WTC11 (cell line): ENCODE measurements around the gene TAF4. TPM values are rescaled to one million over a fixed set of nuclear protein-coding genes. Genes with fewer than 3 reads are reported as not detected.

ENCODE experiments used
- ATAC-seq: fragments of 200-7000 bp; cut with Tn5 transposase; 2 replicates; pipeline ENCODE4 v1.10.0; 2021; ENCODE audit warnings: mild to moderate bottlenecking, moderate library complexity
- CTCF ChIA-PET: fragments of 300-600 bp; sonication (Branson Sonifier 250); formaldehyde crosslinking; loops from one replicate; lab custom pipeline; 2021; ENCODE audit warnings: antibody characterized with exemption; lab: Charles Lee
- POLR2A ChIA-PET: fragments of 350-600 bp; sonication (Branson Sonifier 250); formaldehyde crosslinking; loops from one replicate; lab custom pipeline; 2021; ENCODE audit warnings: antibody characterized with exemption; lab: Charles Lee
- DNase-seq: peaks from one replicate; pipeline ENCODE4 v3.0.0; 2021; ENCODE audit warnings: low spot score
- H3K27ac Mint-ChIP-seq: 2 replicates; pipeline ENCODE4 v1.8.0; 2021; ENCODE audit warnings: mixed read lengths
- H3K27me3 Mint-ChIP-seq: 2 replicates; pipeline ENCODE4 v1.8.0; 2021; ENCODE audit warnings: low read depth, mild to moderate bottlenecking, moderate library complexity, mixed read lengths
- H3K36me3 Mint-ChIP-seq: 2 replicates; pipeline ENCODE4 v1.8.0; 2021; ENCODE audit warnings: mixed read lengths
- H3K4me1 Mint-ChIP-seq: 2 replicates; pipeline ENCODE4 v1.8.0; 2022; ENCODE audit warnings: mixed read lengths
- H3K4me3 Mint-ChIP-seq: 2 replicates; pipeline ENCODE4 v1.8.0; 2021; ENCODE audit warnings: mild to moderate bottlenecking, moderate library complexity, mixed read lengths
- H3K9me3 Mint-ChIP-seq: 2 replicates; pipeline ENCODE4 v1.8.0; 2021; ENCODE audit warnings: mixed read lengths
- CREM ChIP-seq: sonication (generic); formaldehyde crosslinking; IDR thresholded peaks from 2 replicates; pipeline ENCODE4 v1.8.1; 2022; ENCODE audit warnings: mild to moderate bottlenecking, missing genetic modification reagents, moderate library complexity
- EMX1 ChIP-seq: fragments of 250-450 bp; sonication (Bioruptor Pico); IDR thresholded peaks from 2 replicates; pipeline ENCODE4 v1.8.0; 2021; ENCODE audit warnings: mild to moderate bottlenecking
- MYBL2 ChIP-seq: sonication (generic); formaldehyde crosslinking; IDR thresholded peaks from 2 replicates; pipeline ENCODE4 v1.8.1; 2023; ENCODE audit warnings: mild to moderate bottlenecking, moderate library complexity, missing genetic modification reagents
- NFYB ChIP-seq: sonication (generic); formaldehyde crosslinking; conservative IDR thresholded peaks from 2 replicates; pipeline ENCODE4 v1.8.0; 2022; ENCODE audit warnings: low read depth, missing genetic modification reagents
- OVOL2 ChIP-seq: fragments of 250-450 bp; sonication (Bioruptor Pico); IDR thresholded peaks from 2 replicates; pipeline ENCODE4 v1.9.0; 2021; ENCODE audit warnings: mild to moderate bottlenecking, borderline replicate concordance
- PRRX2 ChIP-seq: fragments of 250-450 bp; sonication (Bioruptor Pico); IDR thresholded peaks from 2 replicates; pipeline ENCODE4 v1.8.0; 2021; ENCODE audit warnings: mild to moderate bottlenecking
- RORB ChIP-seq: fragments of 250-450 bp; sonication (Bioruptor Pico); IDR thresholded peaks from 2 replicates; pipeline ENCODE4 v1.9.0; 2021; ENCODE audit warnings: mild to moderate bottlenecking
- TCF7 ChIP-seq: sonication (generic); formaldehyde crosslinking; IDR thresholded peaks from 2 replicates; pipeline ENCODE4 v1.8.0; 2022; ENCODE audit warnings: mild to moderate bottlenecking, low read depth, missing genetic modification reagents, moderate library complexity
- ZNF138 ChIP-seq: sonication (generic); formaldehyde crosslinking; conservative IDR thresholded peaks from 2 replicates; pipeline ENCODE4 v1.8.1; 2022; ENCODE audit warnings: mild to moderate bottlenecking, moderate library complexity, missing genetic modification reagents
- ZNF232 ChIP-seq: sonication (generic); formaldehyde crosslinking; IDR thresholded peaks from 2 replicates; pipeline ENCODE4 v1.8.0; 2022; ENCODE audit warnings: mild to moderate bottlenecking, missing genetic modification reagents
- ZNF263 ChIP-seq: sonication (generic); formaldehyde crosslinking; IDR thresholded peaks from 2 replicates; pipeline ENCODE4 v1.8.1; 2022; ENCODE audit warnings: low read depth, mild to moderate bottlenecking, moderate library complexity, missing genetic modification reagents
- total RNA-seq: library from RNA; stranded (reverse); gene quantifications from 3 replicates; pipeline ENCODE4 v1.2.3, GENCODE V29; 2021
- TF ChIP-seq, protein P1 (sequence below): fragments of 250-450 bp; sonication (Bioruptor Pico); conservative IDR thresholded peaks from 2 replicates; pipeline ENCODE4 v1.9.0; 2021; ENCODE audit warnings: mild to moderate bottlenecking
- TF ChIP-seq, protein P2 (sequence below): fragments of 250-450 bp; sonication (Bioruptor Pico); IDR thresholded peaks from 2 replicates; pipeline ENCODE4 v1.9.0; 2021; ENCODE audit warnings: moderate library complexity, mild to moderate bottlenecking, inconsistent platforms, borderline replicate concordance
- TF ChIP-seq, protein P3 (sequence below): sonication (generic); formaldehyde crosslinking; IDR thresholded peaks from 2 replicates; pipeline ENCODE4 v1.8.0; 2022; ENCODE audit warnings: mild to moderate bottlenecking, missing genetic modification reagents
- TF ChIP-seq, protein P4 (sequence below): sonication (generic); formaldehyde crosslinking; IDR thresholded peaks from 2 replicates; pipeline ENCODE4 v1.8.0; 2023; ENCODE audit warnings: mild to moderate bottlenecking, missing genetic modification reagents

TAF4 gene
- total RNA-seq, 1 experiment from 2014 or later: 34.4 TPM

DNA sequence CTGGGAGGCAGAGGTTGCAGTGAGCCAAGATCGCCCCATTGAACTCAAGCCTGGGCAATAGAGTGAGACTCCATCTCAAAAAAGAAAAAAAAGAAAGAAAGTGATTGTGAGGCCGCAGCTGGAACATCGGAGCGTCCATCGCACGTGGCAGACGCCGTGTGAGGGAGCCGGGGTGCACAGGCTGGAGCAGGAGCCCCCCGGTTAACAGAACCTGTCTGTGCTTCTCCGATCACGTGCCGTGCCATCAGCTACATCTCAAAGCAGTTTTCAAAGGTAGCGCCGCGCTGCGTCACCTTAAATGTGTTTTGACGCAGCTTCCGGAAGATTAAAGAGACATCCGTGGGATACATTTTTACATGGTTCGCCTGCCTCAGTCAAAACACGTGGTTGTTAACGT is 138.9 kb downstream of the TAF4 start (continued):
- TF ChIP-seq, protein P1, sequence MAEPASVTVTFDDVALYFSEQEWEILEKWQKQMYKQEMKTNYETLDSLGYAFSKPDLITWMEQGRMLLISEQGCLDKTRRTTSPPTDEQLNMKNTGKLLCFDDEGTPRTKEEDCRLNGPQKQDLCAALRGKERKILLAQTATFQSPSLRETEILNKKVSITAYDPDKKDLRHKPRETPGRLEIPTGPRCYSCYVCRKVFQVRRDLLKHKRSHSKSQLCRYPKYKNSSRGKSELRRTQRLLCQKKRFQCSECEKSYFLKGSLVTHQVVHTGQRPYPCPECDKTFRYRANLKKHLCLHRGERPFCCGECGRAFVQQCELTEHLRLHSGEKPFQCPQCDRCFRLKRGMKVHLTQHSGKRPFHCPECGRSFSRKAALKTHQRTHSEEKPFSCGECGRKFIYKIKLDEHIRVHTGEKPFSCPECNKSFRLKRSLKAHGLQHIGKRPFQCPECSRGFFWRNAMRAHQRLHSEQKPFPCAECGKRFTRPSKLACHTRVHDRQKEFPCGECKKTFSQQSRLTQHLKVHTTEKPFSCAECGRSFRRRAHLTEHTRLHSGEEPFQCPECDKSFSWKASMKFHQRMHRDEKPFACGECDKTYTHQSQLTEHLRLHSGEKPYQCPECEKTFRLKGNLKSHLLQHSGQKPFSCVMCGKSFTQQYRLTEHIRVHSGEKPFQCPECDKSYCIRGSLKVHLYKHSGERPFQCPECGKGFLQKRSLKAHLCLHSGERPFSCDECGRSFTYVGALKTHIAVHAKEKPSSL (CRISPR knock-in tag): no peak
- TF ChIP-seq EMX1 (CRISPR knock-in tag) (no peak), OVOL2 (CRISPR knock-in tag) (no peak)
- TF ChIP-seq, protein P2, sequence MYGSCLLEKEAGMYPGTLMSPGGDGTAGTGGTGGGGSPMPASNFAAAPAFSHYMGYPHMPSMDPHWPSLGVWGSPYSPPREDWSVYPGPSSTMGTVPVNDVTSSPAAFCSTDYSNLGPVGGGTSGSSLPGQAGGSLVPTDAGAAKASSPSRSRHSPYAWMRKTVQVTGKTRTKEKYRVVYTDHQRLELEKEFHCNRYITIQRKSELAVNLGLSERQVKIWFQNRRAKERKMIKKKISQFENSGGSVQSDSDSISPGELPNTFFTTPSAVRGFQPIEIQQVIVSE (CRISPR knock-in tag): no peak
- TF ChIP-seq, protein P3, sequence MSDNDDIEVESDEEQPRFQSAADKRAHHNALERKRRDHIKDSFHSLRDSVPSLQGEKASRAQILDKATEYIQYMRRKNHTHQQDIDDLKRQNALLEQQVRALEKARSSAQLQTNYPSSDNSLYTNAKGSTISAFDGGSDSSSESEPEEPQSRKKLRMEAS (CRISPR knock-in tag): no peak

DNA sequence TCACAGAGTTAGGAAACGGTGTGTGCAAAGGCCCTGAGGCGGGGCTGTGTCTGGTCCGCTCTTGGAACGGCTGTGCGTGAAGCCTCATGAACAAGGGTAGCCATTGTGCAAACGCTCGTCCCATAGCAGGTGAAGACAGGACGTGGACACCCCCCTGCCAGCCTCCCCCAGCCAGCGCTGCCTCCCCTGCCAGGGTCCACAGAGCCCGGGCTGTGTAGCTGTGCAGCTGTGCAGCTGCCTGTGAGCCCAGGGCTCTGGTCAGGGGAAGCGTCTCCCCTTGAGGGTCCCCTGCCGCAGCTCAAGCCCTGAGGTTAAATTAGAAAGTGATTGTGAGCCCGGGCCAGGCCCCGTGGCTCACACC is 139.4 kb downstream of the TAF4 start:
- POLR2A ChIA-PET: no interaction called here
- H3K27me3 Mint-ChIP-seq: no peaks in the 10 kb centered on the region; the same call in 1 of the 2 replicates
- DNase-seq (no peak), ATAC-seq (no peak)
- H3K27ac Mint-ChIP-seq: no peak overlapping the region
- H3K4me3 Mint-ChIP-seq: no peak overlapping the region
- TF ChIP-seq PRRX2 (CRISPR knock-in tag): no peak
- TF ChIP-seq TCF7 (CRISPR knock-in tag): no peak
- no peak for TF ChIP-seq RORB (CRISPR knock-in tag)
- TF ChIP-seq NFYB (CRISPR knock-in tag): no peak
- TF ChIP-seq, all 79 proteins: peak for 0
- Mint-ChIP-seq H3K9me3 (peaks cover 4% of the 10 kb centered on the region; the same call in 1 of the 2 replicates), H3K36me3 (no peaks in the 10 kb centered on the region), H3K4me1 (no peaks in the 10 kb centered on the region)
- CTCF ChIA-PET: no interaction called here

DNA sequence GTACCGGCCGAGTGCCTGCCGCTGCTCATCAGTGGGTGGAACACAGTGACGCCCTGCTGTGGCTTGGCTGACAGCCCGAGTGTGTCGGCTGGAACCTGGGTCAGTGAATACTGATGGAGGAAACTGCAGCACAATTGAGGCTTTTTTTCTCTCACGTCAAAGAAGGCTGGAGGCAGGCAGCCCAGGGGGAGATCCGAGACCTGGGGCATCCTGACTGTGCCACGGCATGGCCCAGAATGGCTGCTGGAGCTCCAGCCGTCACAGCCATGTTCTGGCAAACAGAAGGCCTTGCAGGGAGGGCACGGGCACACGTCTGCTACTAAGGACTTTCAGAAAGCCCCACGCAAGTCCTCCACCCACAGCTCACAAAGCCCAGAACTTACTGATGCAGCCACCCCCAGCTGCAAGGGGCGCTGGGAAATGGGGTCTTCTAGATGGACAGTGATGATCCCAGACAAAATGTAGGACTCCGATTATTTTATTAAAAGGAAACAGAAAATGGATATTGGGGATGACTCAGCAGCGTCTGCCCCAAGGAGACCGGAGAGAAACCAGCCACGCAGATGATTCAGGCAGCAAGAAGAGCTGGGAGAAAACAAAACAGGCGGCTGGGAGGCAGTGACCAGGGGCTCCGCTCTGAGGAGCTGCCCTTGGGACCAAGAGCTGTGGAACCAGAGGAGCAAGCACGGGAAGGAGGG is 140.0 kb downstream of the TAF4 start:
- H3K9me3 Mint-ChIP-seq: peaks cover 4% of the 10 kb centered on the region; the same call in 1 of the 2 replicates
- TF ChIP-seq ZNF232 (CRISPR knock-in tag): no peak
- TF ChIP-seq ZNF263 (CRISPR knock-in tag): no peak
- no peak for TF ChIP-seq ZNF138 (CRISPR knock-in tag)
- TF ChIP-seq CREM (CRISPR knock-in tag): no peak
- TF ChIP-seq, protein P4, sequence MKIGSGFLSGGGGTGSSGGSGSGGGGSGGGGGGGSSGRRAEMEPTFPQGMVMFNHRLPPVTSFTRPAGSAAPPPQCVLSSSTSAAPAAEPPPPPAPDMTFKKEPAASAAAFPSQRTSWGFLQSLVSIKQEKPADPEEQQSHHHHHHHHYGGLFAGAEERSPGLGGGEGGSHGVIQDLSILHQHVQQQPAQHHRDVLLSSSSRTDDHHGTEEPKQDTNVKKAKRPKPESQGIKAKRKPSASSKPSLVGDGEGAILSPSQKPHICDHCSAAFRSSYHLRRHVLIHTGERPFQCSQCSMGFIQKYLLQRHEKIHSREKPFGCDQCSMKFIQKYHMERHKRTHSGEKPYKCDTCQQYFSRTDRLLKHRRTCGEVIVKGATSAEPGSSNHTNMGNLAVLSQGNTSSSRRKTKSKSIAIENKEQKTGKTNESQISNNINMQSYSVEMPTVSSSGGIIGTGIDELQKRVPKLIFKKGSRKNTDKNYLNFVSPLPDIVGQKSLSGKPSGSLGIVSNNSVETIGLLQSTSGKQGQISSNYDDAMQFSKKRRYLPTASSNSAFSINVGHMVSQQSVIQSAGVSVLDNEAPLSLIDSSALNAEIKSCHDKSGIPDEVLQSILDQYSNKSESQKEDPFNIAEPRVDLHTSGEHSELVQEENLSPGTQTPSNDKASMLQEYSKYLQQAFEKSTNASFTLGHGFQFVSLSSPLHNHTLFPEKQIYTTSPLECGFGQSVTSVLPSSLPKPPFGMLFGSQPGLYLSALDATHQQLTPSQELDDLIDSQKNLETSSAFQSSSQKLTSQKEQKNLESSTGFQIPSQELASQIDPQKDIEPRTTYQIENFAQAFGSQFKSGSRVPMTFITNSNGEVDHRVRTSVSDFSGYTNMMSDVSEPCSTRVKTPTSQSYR (CRISPR knock-in tag): no peak
- no peak for TF ChIP-seq MYBL2 (CRISPR knock-in tag)
- DNase-seq (no peak), ATAC-seq (no peak)
- H3K36me3 Mint-ChIP-seq: no peaks in the 10 kb centered on the region
- no peaks in the 10 kb centered on the region for H3K4me1 Mint-ChIP-seq
- POLR2A ChIA-PET: no interaction called here
- H3K27ac Mint-ChIP-seq: no peak overlapping the region
- no peak overlapping the region for H3K4me3 Mint-ChIP-seq
- CTCF ChIA-PET: no interaction called here
- H3K27me3 Mint-ChIP-seq: no peaks in the 10 kb centered on the region; the same call in 1 of the 2 replicates
